IPS-15b (cell line): Measurements from ENCODE around the gene ARHGAP33.

Experiments
- H3K27me3 ChIP-seq: one replicate; pipeline ENCODE4 v1.6.1; 2013; ENCODE audit warnings: low read length; ENCODE audit not compliant: control insufficient read depth, insufficient read depth
- H3K36me3 ChIP-seq: one replicate; pipeline ENCODE4 v1.6.1; 2013; ENCODE audit warnings: low read length; ENCODE audit not compliant: control insufficient read depth, insufficient read depth
- H3K4me1 ChIP-seq: one replicate; pipeline ENCODE4 v1.6.1; 2013; ENCODE audit warnings: mild to moderate bottlenecking, low read length; ENCODE audit not compliant: control insufficient read depth, insufficient read depth
- H3K4me3 ChIP-seq: one replicate; pipeline ENCODE4 v1.5.1; 2013; ENCODE audit warnings: low read depth, low read length
- H3K9ac ChIP-seq: one replicate; pipeline ENCODE4 v1.6.1; 2013; ENCODE audit warnings: low read depth, mild to moderate bottlenecking, low read length
- H3K9me3 ChIP-seq: one replicate; pipeline ENCODE4 v1.6.1; 2013; ENCODE audit warnings: mild to moderate bottlenecking, low read length; ENCODE audit not compliant: control insufficient read depth, insufficient read depth

The ARHGAP33 gene

DNA sequence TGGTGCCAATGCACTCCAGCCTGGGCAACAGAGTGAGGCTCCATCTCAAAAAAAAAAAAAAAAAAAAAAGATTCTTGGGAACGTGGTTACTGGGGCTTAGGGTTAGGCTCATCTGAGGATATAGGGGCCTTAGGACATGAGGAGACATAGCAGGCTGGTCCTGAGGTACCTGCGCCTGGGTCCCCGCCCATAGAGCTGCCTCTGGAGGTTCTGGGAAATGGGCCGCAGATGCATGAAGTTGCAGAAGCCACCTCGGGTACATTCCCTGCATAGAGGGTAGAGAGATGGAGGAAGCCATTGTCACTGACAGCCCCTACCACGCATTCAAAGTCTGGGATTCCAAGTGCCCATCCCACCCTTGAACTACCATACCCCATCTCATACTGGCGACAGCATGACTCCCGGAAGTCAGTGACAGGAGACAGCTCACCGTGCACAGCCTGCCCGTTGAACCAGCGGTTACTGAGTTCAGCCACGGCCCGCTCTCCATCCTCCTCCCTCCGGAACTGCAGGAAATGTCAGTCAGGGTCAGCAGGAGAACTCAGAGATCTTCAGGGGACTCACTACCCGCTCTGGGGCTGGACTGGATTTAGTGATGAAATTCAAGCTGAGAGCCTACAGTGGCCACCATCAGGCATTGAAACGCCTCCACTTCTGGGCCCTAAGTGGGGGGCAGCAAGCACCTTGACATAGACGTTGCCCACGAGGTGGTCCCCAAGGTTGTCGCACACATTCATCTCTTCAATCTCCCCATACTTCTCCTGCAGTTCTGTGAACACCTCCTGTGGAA lies 31.5 kb upstream of the ARHGAP33 start:
- no peaks in the 10 kb centered on the region for H3K9me3 ChIP-seq
- H3K4me3 ChIP-seq, result peak overlapping the region; percentile 65
- H3K4me1 ChIP-seq, result peaks cover 4% of the 10 kb centered on the region
- peaks cover 5% of the 10 kb centered on the region for H3K36me3 ChIP-seq
- no peaks in the 10 kb centered on the region for H3K27me3 ChIP-seq
- no peak overlapping the region for H3K9ac ChIP-seq

DNA sequence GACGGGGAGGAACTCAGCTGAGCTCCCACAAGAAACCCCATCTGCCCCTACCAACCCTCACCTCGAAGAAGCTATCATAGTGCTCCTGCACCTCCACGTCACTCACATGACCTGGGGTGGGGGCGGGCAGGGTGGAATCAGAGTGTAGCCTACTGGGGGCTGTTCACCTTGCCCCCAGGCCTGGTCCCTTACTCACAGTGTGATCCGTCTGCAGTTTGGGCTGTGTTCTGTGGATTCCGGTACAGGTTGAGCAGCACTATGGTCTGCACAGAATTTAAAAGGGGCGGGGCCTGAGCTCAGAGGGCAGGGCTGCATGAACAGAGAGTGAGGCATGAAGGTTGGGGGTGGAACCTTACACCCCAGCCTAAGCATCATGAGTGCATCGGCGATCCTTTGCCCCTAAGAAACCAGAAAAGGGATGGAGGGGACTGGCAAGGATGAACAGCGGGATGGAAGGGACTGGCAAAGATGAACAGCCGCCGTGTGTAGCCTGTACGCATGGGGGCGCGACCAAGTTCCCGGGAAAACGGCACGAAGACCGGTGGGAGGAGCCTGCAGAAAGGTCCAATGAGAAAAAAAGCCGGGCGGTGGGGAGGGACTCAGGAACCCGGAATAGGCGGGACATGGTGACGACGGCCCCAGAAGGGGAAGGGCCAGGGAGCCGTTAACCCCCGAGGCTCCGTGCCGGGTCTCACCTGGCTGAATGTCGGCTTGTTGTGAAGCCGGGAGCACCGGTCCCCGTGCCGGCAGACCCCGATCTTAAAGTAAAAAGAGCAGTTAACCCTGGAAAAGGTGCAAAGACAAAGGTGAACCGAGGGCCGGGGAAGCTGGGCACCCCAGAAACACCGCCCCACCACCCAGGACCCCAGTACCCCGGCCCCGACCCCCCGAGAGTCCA lies 30.7 kb upstream of the ARHGAP33 start:
- Histone ChIP-seq H3K4me1 (peaks cover 4% of the 10 kb centered on the region), H3K9me3 (no peaks in the 10 kb centered on the region), H3K4me3 (peak overlapping the region; percentile 65), H3K27me3 (no peaks in the 10 kb centered on the region), H3K9ac (peak overlapping the region; percentile 66), H3K36me3 (no peaks in the 10 kb centered on the region)

DNA sequence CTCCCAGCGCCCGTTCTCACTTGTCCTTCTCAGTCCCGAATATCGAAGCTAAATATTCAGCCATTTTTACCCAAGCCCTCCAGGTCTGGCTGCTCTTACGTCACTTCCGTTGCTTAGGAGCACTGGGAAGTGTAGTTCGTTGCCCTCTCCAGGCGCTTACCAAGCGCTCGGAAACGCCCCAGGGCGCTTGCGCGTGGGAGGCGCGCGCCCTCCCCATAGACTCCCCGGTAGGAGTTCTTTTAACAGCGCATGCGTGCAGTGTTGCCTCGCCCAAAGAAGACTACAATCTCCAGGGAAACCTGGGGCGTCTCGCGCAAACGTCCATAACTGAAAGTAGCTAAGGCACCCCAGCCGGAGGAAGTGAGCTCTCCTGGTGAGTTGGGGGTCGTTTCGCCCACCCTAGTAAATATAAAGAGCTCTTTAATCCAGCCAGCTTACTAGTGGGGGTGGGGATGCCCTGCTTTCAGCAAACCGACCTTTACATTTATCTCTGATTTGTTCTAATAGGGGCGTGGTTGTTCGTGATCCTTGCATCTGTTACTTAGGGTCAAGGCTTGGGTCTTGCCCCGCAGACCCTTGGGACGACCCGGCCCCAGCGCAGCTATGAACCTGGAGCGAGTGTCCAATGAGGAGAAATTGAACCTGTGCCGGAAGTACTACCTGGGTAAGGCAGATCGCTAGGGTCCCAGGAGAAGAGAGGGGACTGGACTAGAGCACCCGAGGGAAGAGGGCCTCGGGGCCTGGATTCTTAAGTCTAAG lies 29.9 kb upstream of the ARHGAP33 start, which contains the start of the genes PSENEN and U2AF1L4:
Gene PSENEN, plus strand, starts transcription at position 324 of the 759 bp plus-strand sequence. Its CDS starts 280 bp downstream, at position 604.
Gene U2AF1L4, minus strand, starts transcription at position 91 of the 759 bp plus-strand sequence. Its CDS starts 27 bp downstream, at position 64.
- no peaks in the 10 kb centered on the region for H3K9me3 ChIP-seq
- no peaks in the 10 kb centered on the region for H3K27me3 ChIP-seq
- no peaks in the 10 kb centered on the region for H3K36me3 ChIP-seq
- peak within 1 kb of the TSS; percentile 66 for H3K9ac ChIP-seq
- H3K4me3 ChIP-seq, result peak within 1 kb of the TSS; percentile 86
- H3K4me1 ChIP-seq, result peaks cover 4% of the 10 kb centered on the region

DNA sequence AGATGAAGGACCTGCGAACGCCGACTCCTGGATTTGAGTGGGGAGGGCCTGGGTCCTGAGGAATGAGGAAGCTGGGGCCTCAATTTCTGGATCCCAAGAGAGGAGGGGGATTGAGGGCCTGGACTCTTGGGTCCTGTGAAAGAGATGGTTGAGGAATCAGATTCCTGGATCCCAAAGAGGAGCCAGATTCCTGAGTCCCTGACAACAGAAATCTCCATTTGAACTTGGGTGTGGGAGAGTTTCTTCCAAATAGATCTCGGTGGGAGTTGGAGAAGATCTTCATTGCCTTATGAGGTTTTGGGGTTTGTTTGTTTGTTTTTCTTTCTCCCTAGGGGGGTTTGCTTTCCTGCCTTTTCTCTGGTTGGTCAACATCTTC lies 29.3 kb upstream of the ARHGAP33 start:
- H3K9ac ChIP-seq, result peak overlapping the region; percentile 66
- H3K27me3 ChIP-seq, result no peaks in the 10 kb centered on the region
- no peaks in the 10 kb centered on the region for H3K9me3 ChIP-seq
- H3K36me3 ChIP-seq, result no peaks in the 10 kb centered on the region
- H3K4me1 ChIP-seq, result peaks cover 4% of the 10 kb centered on the region
- H3K4me3 ChIP-seq, result peak overlapping the region; percentile 86

DNA sequence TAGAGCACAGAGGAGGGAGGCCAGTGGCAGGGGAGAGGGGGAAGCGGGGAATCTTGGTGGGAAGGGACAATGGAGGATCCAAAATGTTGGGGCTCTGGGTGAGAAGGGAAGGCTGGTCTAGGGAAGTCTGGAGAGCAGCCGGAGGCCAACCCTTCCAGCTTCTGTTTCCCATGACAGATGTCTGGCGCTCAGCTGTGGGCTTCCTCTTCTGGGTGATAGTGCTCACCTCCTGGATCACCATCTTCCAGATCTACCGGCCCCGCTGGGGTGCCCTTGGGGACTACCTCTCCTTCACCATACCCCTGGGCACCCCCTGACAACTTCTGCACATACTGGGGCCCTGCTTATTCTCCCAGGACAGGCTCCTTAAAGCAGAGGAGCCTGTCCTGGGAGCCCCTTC lies 28.8 kb upstream of the ARHGAP33 start:
- Histone ChIP-seq H3K9me3 (no peaks in the 10 kb centered on the region), H3K9ac (peak overlapping the region; percentile 66), H3K4me1 (peaks cover 4% of the 10 kb centered on the region), H3K4me3 (peak overlapping the region; percentile 86), H3K36me3 (no peaks in the 10 kb centered on the region), H3K27me3 (no peaks in the 10 kb centered on the region)

DNA sequence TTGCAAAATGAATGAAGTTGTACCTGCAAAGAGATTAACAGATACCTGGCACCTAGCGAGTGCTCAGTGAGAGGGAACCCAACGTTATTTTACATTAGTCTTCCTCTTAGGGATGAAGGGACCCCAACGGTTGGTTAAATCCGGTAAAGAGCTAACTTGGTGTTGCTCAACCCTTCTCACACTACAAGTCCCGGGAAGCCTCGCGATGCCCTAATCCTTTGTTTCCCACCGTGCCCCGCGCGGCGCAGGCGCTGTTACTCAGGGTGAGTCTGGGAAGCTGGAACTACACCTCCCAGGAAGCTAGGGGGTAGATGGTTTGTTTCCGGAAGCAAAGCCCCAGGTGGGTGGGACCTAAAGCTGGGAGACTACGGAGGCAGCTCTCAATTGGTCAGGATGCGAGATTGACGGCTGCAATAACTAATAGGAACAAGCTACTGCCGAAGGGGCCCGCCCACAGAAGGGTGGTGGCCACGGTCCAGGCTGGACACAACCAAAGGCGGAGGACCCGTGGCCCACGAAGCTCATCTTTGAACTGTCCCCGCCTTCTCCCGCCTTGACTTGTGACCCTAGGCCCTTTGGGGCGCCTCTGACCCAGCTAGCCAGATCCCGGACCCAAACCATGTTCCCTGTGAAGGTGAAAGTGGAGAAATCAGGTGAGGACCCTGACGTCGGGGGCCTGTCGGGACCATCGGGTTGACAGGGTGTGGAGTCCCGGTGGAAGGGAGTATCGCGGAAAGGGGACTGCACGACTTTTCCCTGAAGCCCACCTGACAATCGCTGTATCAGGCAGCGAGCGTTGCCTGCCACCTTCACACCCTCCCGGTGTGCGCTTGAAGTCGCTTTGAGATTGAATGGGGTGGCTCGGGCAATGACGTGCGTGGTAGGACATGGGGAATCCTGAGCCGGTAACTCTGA lies 27.0 kb upstream of the ARHGAP33 start, which contains the start of gene LIN37:
Gene LIN37, plus strand, starts transcription at position 471 of the 915 bp plus-strand sequence. Its CDS starts 149 bp downstream, at position 620.
- Histone ChIP-seq H3K4me3 (peak within 1 kb of the TSS; percentile 90), H3K36me3 (peaks cover 3% of the 10 kb centered on the region), H3K4me1 (peaks cover 4% of the 10 kb centered on the region), H3K27me3 (no peaks in the 10 kb centered on the region), H3K9me3 (no peaks in the 10 kb centered on the region), H3K9ac (peak within 1 kb of the TSS; percentile 4)

DNA sequence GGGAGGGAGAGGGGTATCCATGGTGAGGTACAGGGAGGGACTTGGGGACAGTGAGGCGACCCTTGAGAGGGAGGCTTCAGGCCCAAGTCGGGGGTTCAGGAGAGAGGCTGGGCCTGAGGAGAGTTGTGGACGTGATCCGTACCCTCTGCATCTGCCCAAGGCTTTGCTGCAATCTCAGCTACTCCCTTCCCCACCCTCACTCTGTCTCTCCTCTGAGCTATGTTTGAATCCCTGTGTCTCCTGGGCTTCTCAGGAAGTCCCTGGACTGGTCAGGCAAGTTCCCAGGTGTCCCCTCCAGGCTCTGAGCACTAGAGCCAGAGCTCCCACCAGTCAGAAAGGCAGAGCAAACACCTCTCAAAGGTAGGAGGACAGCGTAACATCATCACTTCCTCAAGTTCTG lies 25.2 kb upstream of the ARHGAP33 start:
- Histone ChIP-seq H3K9ac (no peak overlapping the region), H3K27me3 (peaks cover 3% of the 10 kb centered on the region), H3K9me3 (no peaks in the 10 kb centered on the region), H3K4me1 (peaks cover 4% of the 10 kb centered on the region), H3K4me3 (no peak overlapping the region), H3K36me3 (peaks cover 3% of the 10 kb centered on the region)

DNA sequence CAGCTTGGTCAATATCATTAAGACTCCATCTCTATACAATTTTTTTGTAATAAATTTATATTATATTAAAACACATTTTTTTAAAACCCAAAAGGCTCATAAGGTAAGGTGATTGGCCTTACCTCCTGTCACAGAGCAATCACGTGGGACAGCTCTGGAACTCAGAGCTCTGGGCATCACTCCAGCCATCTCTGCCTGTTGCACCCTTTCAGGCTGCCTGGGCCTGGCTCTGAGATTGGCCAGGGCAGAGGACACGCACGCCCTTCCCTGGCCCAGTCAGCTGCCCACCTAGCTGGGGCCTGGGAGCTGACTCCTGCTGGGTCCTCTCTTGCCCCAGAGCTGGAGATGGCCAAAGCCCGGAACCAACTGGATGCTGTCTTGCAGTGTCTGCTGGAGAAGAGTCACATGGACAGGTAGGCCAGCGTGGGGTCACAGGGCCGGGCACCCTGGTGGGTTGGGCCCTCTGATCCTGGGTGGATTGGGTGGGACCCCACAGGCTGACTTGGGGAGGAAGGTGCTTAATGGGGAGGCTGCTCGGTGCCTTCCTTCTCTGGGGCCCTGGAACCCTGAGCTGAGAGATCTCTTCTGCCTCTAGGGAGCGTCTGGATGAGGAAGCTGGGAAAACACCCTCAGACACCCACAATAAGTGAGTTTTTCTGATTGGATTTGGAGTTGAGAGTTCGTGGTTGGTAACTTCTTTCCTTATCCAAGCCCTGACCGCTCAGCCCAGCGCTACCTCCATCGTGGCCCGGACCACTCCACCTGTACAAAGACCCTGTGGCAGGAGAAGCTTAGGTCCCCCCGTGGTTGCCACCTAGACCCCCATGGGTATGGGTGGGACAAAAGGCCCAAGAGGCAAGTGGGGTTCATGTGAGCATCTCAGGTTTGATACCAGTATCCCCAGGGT lies 23.3 kb upstream of the ARHGAP33 start:
- Histone ChIP-seq H3K9ac (no peak overlapping the region), H3K4me3 (no peak overlapping the region), H3K27me3 (peaks cover 12% of the 10 kb centered on the region), H3K36me3 (peaks cover 3% of the 10 kb centered on the region), H3K9me3 (no peaks in the 10 kb centered on the region), H3K4me1 (peaks cover 2% of the 10 kb centered on the region)

DNA sequence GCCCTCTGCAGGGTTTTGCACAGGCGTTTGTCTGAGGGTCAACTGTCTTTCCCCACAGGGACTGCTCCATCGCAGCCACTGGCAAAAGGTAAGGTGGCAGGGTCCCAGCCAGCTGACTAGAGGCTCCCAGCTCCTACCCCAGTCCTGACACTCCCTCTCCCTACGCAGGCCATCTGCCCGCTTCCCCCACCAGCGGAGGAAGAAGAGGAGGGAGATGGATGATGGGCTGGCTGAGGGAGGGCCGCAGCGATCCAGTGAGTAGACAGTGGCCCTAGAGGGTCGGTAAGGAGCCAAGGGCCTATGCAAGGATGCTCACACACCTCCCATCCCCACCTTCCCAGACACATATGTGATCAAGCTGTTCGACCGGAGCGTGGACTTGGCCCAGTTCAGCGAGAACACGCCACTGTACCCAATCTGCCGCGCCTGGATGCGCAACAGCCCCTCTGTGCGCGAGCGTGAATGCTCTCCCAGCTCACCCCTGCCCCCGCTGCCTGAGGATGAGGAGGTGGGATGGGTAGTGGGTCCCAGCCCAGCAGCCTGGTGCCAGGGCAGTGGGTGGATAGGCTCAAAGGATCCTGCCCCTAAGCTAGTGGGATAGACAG lies 22.5 kb upstream of the ARHGAP33 start:
- Histone ChIP-seq H3K36me3 (peaks cover 3% of the 10 kb centered on the region), H3K9ac (no peak overlapping the region), H3K9me3 (no peaks in the 10 kb centered on the region), H3K4me1 (peaks cover 2% of the 10 kb centered on the region), H3K27me3 (peaks cover 13% of the 10 kb centered on the region), H3K4me3 (no peak overlapping the region)
